Tongue (tissue), 3 donors: ENCODE data around the gene RGN. TPM values are rescaled to one million over a fixed set of nuclear protein-coding genes. Genes with fewer than 3 reads are reported as not detected.
A peak's percentile ranks its signal among the peaks of the same experiment; 100 is the strongest.
"Not testable (repeated sequence)": the region's sequence is repeated elsewhere in the genome, so short reads cannot be mapped to it uniquely, and the experiment has no call there.

Experiments
- DNase-seq: peaks from one replicate; pipeline ENCODE4 v3.0.0-alpha.2; 2015
- small RNA-seq: library from RNA; depleted of rRNA; stranded (forward); fragments of <200 nt; gene quantifications from one replicate; pipeline ENCODE3, GENCODE V24; 2014; ENCODE audit warnings: low replicate concordance
- total RNA-seq: library from RNA; depleted of rRNA; stranded (reverse); fragments of >200 nt; gene quantifications from one replicate; pipeline ENCODE4 v1.2.3, GENCODE V29; 2014

The RGN gene
- total RNA-seq, 1 donor from 2014 or later, result 5.8 TPM

GRCh38 chrX:47124466-47124865, 46.2 kb downstream of the RGN start:
- not testable (repeated sequence) for DNase-seq

GRCh38 chrX:47129157-47129898, 51.1 kb downstream of the RGN start:
- DNase-seq, result peak; percentile 97

DNA sequence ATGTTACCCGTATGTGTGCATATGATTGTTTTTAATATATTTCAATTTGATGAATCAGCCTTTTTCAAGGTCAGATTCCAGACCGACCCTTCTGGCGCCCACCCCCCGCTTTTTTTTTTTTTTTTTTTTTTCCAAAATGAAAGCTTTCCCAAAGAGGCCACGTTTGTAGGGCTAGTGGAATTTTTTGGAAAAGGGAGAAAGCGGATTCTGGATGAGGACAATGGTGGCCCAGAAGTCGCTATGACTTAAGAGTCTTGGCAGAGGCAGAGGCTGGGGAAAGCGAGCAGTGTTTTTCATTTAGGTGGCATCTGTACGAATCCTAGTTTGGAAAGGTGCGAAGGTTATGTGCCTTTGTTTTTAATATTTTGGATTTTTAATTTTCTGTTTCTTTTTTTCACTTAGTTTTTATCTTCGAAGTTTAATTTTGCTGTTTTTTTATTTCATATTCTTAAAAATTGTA, 51.7 kb downstream of the RGN start:
- DNase-seq, result peak; percentile 18

GRCh38 chrX:47133493-47133892, 55.2 kb downstream of the RGN start:
- DNase-seq, result no peak

DNA sequence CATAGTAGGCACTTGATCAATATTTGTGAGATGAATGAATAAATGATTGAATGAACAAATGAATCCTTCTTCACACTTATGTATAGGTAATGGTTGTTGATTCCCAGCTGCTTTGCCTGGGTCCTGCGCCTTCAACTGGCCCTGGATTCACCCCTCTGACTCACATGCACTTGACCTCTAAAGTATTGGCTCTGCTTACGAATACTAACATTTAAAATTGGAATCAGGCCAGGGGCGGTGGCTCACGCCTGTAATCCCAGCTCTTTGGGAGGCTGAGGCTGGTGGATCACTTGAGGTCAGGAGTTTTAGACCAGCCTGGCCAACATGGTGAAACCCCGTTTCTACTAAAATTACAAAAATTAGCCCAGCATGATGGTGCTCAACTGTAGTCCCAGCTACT, 57.4 kb downstream of the RGN start:
- DNase-seq, result not testable (repeated sequence)

GRCh38 chrX:47138171-47138570, 59.9 kb downstream of the RGN start:
- no peak for DNase-seq

Small RNAs within 50 kb of the gene (small RNA-seq; reads per million reads assigned to genes)
- gene RNU12-2P (not detected), gene RNU6-1189P (not detected)

Other genes starting within 250 kb of the RGN start
- gene RP2, start 241.4 kb upstream of the RGN start, total RNA-seq, result 15.0 TPM
- gene JADE3, start 166.0 kb upstream of the RGN start, total RNA-seq, result 6.3 TPM
- 82.8 TPM for gene NDUFB11, start 66.3 kb downstream of the RGN start, total RNA-seq
- gene RBM10, start 66.8 kb downstream of the RGN start, total RNA-seq, result 27.8 TPM
- 127 TPM for gene UBA1, start 115.4 kb downstream of the RGN start, total RNA-seq
- 116 TPM for gene CDK16, start 140.2 kb downstream of the RGN start, total RNA-seq
- gene USP11, start 154.6 kb downstream of the RGN start, total RNA-seq, result 88.0 TPM